GM12892 (cell line): ENCODE measurements around the gene CFAP97D1. TPM values are rescaled to one million over a fixed set of nuclear protein-coding genes. Genes with fewer than 3 reads are reported as not detected.

Experiments used
- DNase-seq: peaks from one replicate; pipeline ENCODE4 v3.0.0; 2011; ENCODE audit not compliant: insufficient read length
- FAIRE-seq: peaks from 2 replicates; lab custom pipeline; 2011; peaks lifted over from hg19 to GRCh38; lab: Jason Lieb, UNC
- POLR2A ChIP-seq: IDR thresholded peaks from 2 replicates; pipeline ENCODE4 v1.6.1; 2011; ENCODE audit warnings: low read depth, low read length, control low read depth
- POLR2AphosphoS5 ChIP-seq: IDR thresholded peaks from 2 replicates; pipeline ENCODE4 v1.6.1; 2011; ENCODE audit warnings: low read depth, low read length, control low read depth
- TAF1 ChIP-seq: IDR thresholded peaks from 2 replicates; pipeline ENCODE4 v1.6.1; 2011; ENCODE audit warnings: low read depth, mild to moderate bottlenecking, control low read depth, low read length, borderline replicate concordance
- polyA plus RNA-seq: library from polyadenylated mRNA; unstranded; fragments of >200 nt; gene quantifications from one replicate; pipeline ENCODE4 v1.2.1, GENCODE V29; 2012; ENCODE audit warnings: missing spikeins, inconsistent platforms; ENCODE audit not compliant: missing spikeins

The CFAP97D1 gene
- not detected for polyA plus RNA-seq

DNA sequence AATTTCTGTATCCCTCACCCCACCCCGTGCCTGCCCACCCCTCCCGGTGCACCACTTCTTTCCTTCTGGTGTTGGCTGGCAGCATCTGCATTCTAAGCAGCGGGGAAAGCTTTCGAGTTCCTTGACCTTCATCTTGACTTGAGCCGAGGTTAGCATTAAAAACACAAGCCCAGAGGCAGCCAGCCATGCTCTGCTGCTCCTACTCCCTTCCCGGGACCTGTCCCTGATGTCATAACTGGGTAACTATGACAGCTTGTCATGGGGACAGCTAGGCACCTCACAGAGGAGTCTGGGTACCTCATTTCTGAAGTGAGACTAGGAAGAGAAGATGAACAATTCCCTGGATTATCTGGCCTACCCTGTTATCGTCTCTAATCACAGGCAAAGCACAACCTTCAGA is at the start of gene CFAP97D1:
CFAP97D1 (plus strand) TSS at position 301 of the 400 bp plus-strand sequence; CDS start at position 329, 28 bp downstream.
- no peak for TF ChIP-seq POLR2A
- TF ChIP-seq TAF1: no peak
- TF ChIP-seq POLR2AphosphoS5: no peak

DNA sequence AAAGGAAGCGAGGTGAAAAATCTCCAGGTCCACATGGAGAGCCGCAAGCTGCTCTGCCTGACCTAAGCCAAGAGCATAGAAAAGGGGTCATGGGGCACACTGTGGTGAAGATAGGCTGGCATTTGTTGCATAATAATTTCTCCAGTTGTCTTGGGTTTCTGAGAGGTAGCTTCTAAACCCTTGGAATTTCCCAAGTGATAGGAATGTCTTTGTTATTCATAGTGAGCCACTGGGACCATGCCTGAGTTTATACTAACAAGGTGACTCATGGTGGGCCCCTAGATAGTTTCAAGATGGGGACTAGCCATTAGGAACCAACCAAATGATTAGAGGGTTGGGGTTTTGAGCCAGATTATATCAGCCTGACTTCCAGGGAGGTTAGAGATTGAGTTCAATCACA is 47.3 kb upstream of the CFAP97D1 start:
- FAIRE-seq (no peak), DNase-seq (no peak)
- TF ChIP-seq POLR2A: no peak
- TF ChIP-seq POLR2AphosphoS5: no peak
- no peak for TF ChIP-seq TAF1

More for the DNA sequence above, at the start of gene CFAP97D1:
- DNase-seq: no peak
- no peak for FAIRE-seq

GRCh38 chr17:43733956-43734355 is 46.3 kb upstream of the CFAP97D1 start:
- DNase-seq: no peak
- no peak for TF ChIP-seq POLR2AphosphoS5
- TF ChIP-seq TAF1: no peak
- TF ChIP-seq POLR2A: no peak
- no peak for FAIRE-seq

GRCh38 chr17:43734376-43734775 is 45.9 kb upstream of the CFAP97D1 start:
- FAIRE-seq (no peak), DNase-seq (no peak)
- TF ChIP-seq POLR2A: no peak
- TF ChIP-seq TAF1: no peak
- TF ChIP-seq POLR2AphosphoS5: no peak

GRCh38 chr17:43736389-43736788 is 43.8 kb upstream of the CFAP97D1 start:
- TF ChIP-seq POLR2A: no peak
- no peak for TF ChIP-seq POLR2AphosphoS5
- TF ChIP-seq TAF1: no peak
- no peak for DNase-seq
- no peak for FAIRE-seq

GRCh38 chr17:43737722-43738121 is 42.5 kb upstream of the CFAP97D1 start:
- no peak for FAIRE-seq
- DNase-seq: no peak
- no peak for TF ChIP-seq POLR2AphosphoS5
- TF ChIP-seq POLR2A: no peak
- TF ChIP-seq TAF1: no peak

DNA sequence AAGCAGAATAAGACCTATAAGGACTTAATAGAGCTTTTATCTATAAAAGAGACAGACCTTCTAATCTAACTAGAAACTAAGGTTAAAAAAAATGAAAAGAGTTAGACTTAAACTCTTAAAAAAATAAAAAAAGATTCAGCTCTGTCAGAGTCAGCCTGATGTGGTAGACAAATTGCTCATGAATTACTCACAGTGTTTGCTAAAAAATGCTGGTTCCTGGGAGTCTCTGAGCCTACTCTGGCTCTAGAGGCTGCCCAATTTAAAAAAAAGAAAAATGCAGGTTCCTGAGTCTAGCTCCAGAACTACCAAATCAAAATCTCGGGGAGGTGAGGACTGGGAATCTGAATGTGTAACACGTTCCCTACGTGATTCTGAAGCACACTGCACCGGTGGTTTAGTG is 39.7 kb upstream of the CFAP97D1 start:
- FAIRE-seq: no peak

DNA sequence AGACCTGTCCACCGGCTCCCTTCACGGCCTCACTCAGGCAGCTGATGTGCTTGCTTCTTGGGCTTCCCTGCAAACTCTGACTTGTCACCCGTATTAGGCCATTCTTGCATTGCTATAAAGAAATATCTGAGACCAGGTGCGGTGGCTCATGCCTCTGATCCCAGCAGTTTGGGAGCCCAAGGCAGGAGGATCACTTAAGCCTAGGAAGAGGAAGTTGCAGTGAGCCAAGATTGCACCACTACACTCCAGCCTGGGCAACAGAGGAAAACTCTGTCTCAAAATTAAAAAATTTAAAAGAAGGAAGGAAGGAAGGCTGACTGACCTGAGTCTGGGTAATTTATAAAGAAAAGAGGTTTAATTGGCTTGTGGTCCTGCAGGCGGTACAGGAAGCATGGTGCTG is 38.6 kb upstream of the CFAP97D1 start:
- no peak for DNase-seq
- no peak for TF ChIP-seq TAF1
- FAIRE-seq: no peak

More for the DNA sequence above, 39.7 kb upstream of the CFAP97D1 start:
- TF ChIP-seq POLR2A: no peak
- no peak for TF ChIP-seq TAF1
- no peak for TF ChIP-seq POLR2AphosphoS5
- DNase-seq: no peak

DNA sequence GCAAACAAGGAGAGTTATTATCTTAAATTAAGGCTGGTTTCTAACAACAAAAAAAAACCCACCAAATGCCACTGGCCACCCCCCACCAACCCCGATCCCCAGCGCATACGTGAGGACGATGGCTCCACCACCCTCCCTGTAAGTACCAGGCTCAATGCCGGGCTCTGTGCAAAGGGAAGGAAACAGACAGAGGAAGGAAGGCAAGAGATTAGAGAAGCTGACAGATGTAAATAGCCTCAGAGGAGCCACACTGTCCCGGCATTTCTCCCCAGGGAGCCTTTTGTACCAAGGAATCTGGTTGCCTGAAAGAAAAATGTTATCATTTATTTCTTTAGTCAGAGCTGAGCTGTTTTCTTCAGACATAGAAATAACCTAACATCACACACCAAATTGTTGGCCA is 34.7 kb upstream of the CFAP97D1 start:
- TF ChIP-seq POLR2AphosphoS5 (no peak), TAF1 (no peak), POLR2A (no peak)
- DNase-seq: no peak
- no peak for FAIRE-seq

DNA sequence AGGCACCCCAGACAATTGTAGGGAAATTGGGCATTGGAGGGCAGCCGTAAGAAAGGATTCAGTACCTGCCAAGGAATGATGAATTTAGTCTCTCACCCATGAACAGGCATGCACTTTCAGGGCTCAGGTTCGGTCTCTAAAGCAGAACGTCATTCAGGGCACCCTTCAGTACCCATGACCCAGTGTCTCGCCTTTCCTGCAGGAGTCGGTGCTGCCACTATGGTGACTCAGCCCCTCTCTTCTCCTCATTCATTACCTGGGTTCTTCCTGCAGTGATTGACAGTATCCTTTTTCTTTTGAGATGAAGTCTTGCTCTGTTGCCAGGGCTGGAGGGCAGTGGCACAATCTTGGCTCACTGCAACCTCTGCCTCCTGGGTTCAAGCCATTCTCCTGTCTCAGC is 30.1 kb upstream of the CFAP97D1 start:
- FAIRE-seq: no peak
- TF ChIP-seq POLR2A: no peak
- DNase-seq: no peak

- FAIRE-seq (no peak), DNase-seq (no peak)
- TF ChIP-seq POLR2AphosphoS5 (no peak), POLR2A (no peak), TAF1 (no peak)
Measured at GRCh38 chr17:43753493-43754129, 26.6 kb upstream of the CFAP97D1 start.

DNA sequence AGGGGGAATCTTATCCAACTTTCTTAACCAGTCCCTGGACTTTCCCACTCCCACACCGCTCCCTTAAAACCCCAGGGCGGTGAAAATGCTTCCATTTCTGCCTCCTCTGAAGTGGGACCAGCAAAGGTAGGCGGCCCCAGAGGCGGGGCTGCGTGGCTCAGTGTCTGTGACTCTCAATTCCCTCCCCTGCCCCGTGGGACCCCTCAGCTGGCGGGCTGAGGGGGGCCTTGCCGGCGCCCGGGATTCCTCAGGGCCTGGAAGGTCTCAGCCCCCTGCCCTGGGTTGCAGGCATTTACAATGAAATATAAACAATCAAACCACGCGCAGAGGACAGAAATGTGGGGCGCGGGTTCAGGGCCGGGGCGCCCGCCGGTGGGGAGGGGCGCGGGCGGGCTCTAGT is 25.3 kb upstream of the CFAP97D1 start:
- TF ChIP-seq POLR2AphosphoS5 (no peak), TAF1 (no peak), POLR2A (no peak)
- no peak for DNase-seq
- FAIRE-seq: no peak

DNA sequence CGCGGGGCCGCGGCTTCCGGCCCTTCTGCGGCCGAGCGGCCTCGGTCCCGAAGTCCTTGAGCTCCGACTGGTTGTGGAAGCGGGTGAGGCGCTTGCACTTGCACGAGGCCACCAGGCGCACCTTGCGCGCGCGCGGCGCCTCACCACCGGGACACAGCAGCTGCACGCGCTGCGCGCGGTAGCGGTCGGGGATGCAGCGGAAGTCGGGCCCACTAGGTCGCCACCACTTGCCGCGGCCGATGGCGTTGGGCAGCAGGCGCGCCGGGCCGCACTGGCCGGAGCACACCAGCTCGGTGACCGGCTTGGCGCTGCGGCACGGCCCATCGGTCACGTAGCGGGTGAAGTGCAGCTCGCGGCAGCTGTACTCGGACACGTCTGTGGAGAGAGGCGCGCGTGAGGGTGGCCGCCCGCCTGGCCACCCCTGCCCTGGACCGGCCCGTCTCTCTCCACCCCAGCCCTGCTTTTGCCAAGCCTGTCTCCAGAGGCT is 24.8 kb upstream of the CFAP97D1 start:
- DNase-seq: no peak
- no peak for FAIRE-seq
- TF ChIP-seq TAF1 (no peak), POLR2A (no peak), POLR2AphosphoS5 (no peak)
